Activated B cell treated with CpG ODN at 0.5 μM for 24 hours (primary cell): ENCODE measurements around the gene PLEKHA6. TPM values are rescaled to one million over a fixed set of nuclear protein-coding genes. Genes with fewer than 3 reads are reported as not detected.

Experiments used
- ATAC-seq: fragments of 200-7000 bp; cut with Tn5 transposase; one replicate; pipeline ENCODE4 v1.10.0; 2021; ENCODE audit warnings: low read depth, mild to moderate bottlenecking, moderate library complexity
- CTCF ChIA-PET: fragments of 350-600 bp; sonication (Branson Sonifier 250); formaldehyde crosslinking; loops from one replicate; lab custom pipeline; 2021; ENCODE audit warnings: antibody characterized with exemption; lab: Charles Lee
- POLR2A ChIA-PET: fragments of 350-600 bp; sonication (Branson Sonifier 250); formaldehyde crosslinking; loops from one replicate; lab custom pipeline; 2021; ENCODE audit warnings: antibody characterized with exemption; lab: Charles Lee
- DNase-seq: peaks from one replicate; pipeline ENCODE4 v3.0.0; 2022
- H3K27ac Mint-ChIP-seq: one replicate; pipeline ENCODE4 v1.8.0; 2020; ENCODE audit warnings: mixed read lengths
- H3K27me3 Mint-ChIP-seq: one replicate; pipeline ENCODE4 v1.8.0; 2021; ENCODE audit warnings: mixed read lengths
- H3K36me3 Mint-ChIP-seq: one replicate; pipeline ENCODE4 v1.8.0; 2021; ENCODE audit warnings: low read depth, mixed read lengths
- H3K4me1 Mint-ChIP-seq: one replicate; pipeline ENCODE4 v1.8.0; 2021; ENCODE audit warnings: mixed read lengths
- H3K4me3 Mint-ChIP-seq: one replicate; pipeline ENCODE4 v1.8.0; 2020; ENCODE audit warnings: mild to moderate bottlenecking, mixed read lengths
- H3K9me3 Mint-ChIP-seq: one replicate; pipeline ENCODE4 v1.8.0; 2020; ENCODE audit warnings: mixed read lengths
- CTCF ChIP-seq: fragments of 200-600 bp; IDR thresholded peaks from one replicate; pipeline ENCODE4 v1.8.0; 2022; ENCODE audit warnings: antibody characterized with exemption, mild to moderate bottlenecking
- intact Hi-C: fragments of 100-400 bp; cut with micrococcal nuclease; formaldehyde crosslinking; loops from one replicate; pipeline ENCODE4 v1.15.1; 2024
- total RNA-seq: library from RNA; stranded (reverse); gene quantifications from 2 replicates; pipeline ENCODE4 v1.2.3, GENCODE V29; 2022

PLEKHA6 gene
- total RNA-seq, 1 donor from 2014 or later: 0.62 TPM

DNA sequence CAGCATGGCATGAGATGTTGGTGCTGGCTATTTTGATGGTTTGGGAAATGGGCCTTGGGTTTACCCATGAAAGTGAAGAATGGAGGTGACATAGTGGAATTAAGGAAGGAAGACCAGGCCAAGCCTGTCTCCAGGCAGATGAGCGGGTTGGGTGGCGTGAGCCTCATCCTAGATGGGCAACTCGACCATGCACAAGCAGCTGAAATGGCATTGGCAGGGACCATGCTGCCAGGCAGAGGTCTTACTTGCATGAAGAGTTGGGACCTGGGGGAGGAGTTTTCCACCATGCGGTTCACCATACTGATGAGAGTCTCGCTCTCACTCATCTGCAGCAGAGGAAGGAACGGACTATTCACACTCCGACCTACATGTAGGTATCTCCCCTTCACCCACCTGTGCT, 108.4 kb downstream of the PLEKHA6 start:
- Mint-ChIP-seq H3K27ac (no peak overlapping the region), H3K27me3 (peaks cover 7% of the 10 kb centered on the region), H3K4me1 (no peaks in the 10 kb centered on the region), H3K36me3 (no peaks in the 10 kb centered on the region), H3K4me3 (no peak overlapping the region), H3K9me3 (no peaks in the 10 kb centered on the region)
- ChIA-PET CTCF (no interaction called here), POLR2A (no interaction called here)
- no peak for DNase-seq
- ATAC-seq: no peak
- TF ChIP-seq CTCF: no peak
- intact Hi-C loops: no loop called here

DNA sequence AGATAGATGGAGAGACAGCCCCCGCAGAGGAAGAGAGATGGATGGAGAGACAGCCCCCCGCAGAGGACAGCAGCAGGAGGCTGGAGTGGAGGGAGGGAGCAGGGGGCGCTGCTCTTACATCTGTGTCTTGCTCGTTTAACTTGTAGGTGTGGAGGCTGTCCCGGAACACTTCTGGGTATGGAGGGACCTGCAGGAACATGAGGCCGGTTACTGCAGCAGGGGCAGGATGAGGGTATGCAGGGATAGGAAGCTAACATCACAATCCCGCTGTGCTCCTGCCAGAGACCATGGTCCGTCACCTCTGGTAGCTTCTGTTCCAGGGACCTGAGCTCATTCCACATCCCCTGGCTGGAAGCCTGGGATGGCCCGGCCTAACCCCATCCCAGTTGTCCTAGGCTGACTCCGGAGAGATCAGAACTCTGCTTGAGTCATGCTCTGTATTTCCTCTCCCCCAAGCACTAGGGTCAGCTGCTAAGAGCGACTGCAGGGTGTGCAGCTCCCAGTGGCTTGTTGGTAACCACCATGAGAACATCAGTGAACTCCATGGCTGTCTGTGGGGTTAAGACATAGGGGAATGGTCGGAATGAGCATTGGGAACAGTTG, 109.2 kb downstream of the PLEKHA6 start:
- TF ChIP-seq CTCF: no peak
- ChIA-PET CTCF (no interaction called here), POLR2A (no interaction called here)
- DNase-seq: no peak
- Mint-ChIP-seq H3K4me1 (no peaks in the 10 kb centered on the region), H3K9me3 (no peaks in the 10 kb centered on the region), H3K27me3 (peaks cover 13% of the 10 kb centered on the region), H3K4me3 (no peak overlapping the region), H3K36me3 (no peaks in the 10 kb centered on the region), H3K27ac (no peak overlapping the region)
- no peak for ATAC-seq
- intact Hi-C loops: no loop called here

- no peaks in the 10 kb centered on the region for H3K9me3 Mint-ChIP-seq
- no peaks in the 10 kb centered on the region for H3K36me3 Mint-ChIP-seq
- POLR2A ChIA-PET: no interaction called here
- H3K27me3 Mint-ChIP-seq: peaks cover 13% of the 10 kb centered on the region
- ATAC-seq (no peak), DNase-seq (no peak)
- H3K4me1 Mint-ChIP-seq: no peaks in the 10 kb centered on the region
- TF ChIP-seq CTCF: no peak
- intact Hi-C loops: no loop called here
- no peak overlapping the region for H3K4me3 Mint-ChIP-seq
- H3K27ac Mint-ChIP-seq: no peak overlapping the region
- CTCF ChIA-PET: no interaction called here
Observed at GRCh38 chr1:204249736-204250427, 109.8 kb downstream of the PLEKHA6 start.

DNA sequence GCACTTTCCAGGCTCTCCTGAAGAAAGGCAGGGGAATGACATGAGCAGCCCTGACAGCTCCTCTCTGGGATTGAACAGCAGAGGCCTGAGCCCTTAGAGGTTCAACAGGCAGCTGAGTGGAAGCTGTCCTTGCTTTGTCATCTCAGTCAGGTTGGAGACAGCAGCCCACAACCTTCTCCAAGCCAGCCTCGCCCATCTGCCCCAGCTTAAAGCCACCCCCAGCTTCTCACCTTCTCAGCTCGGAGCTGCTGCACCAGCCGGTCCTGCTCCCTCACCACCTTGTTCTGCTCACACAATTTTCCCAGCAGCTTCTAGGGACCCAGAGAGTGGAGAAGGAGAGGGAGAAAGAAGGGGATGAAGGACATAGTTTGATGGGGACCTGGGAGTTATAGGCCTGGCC, 110.8 kb downstream of the PLEKHA6 start:
- ChIA-PET CTCF (no interaction called here), POLR2A (no interaction called here)
- Mint-ChIP-seq H3K9me3 (no peaks in the 10 kb centered on the region), H3K4me3 (no peak overlapping the region), H3K36me3 (no peaks in the 10 kb centered on the region), H3K4me1 (no peaks in the 10 kb centered on the region), H3K27ac (no peak overlapping the region), H3K27me3 (peaks cover 13% of the 10 kb centered on the region)
- DNase-seq (no peak), ATAC-seq (no peak)
- TF ChIP-seq CTCF: no peak
- intact Hi-C loops: no loop called here

DNA sequence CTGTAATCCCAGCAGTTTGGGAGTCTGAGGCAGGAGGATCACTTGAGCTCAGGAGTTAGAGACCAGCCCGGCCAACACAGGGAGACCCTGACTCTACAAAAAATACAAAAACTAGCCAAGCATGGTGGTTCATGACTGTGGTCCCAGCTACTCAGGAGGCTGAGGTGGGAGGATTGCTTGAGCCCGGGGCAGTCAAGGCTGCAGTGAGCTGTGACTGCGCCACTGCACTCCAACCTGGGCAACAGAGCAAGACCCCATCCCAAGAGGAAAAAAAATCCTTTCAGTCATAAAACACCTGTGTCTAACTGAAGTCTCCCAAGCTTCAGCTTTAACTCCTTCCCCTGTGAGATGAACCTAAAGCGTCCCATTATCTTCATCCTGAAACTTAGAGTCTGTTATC, 112.9 kb downstream of the PLEKHA6 start:
- no peaks in the 10 kb centered on the region for H3K4me1 Mint-ChIP-seq
- no peak overlapping the region for H3K27ac Mint-ChIP-seq
- no peaks in the 10 kb centered on the region for H3K9me3 Mint-ChIP-seq
- CTCF ChIA-PET: no interaction called here
- peaks cover 13% of the 10 kb centered on the region for H3K27me3 Mint-ChIP-seq
- intact Hi-C loops: no loop called here
- POLR2A ChIA-PET: no interaction called here
- TF ChIP-seq CTCF: no peak
- ATAC-seq: no peak
- no peaks in the 10 kb centered on the region for H3K36me3 Mint-ChIP-seq
- no peak for DNase-seq
- H3K4me3 Mint-ChIP-seq: no peak overlapping the region
